Neural crest cell (in vitro differentiated cells): ENCODE data around the gene ARMS2. TPM values are rescaled to one million over a fixed set of nuclear protein-coding genes. Genes with fewer than 3 reads are reported as not detected.

Experiments
- DNase-seq: peaks from one replicate; pipeline ENCODE4 v3.0.0; 2021; ENCODE audit warnings: low read depth, mixed read lengths, low spot score
- H3K27ac Mint-ChIP-seq: one replicate; pipeline ENCODE4 v1.8.0; 2021; ENCODE audit warnings: mild to moderate bottlenecking, mixed read lengths; ENCODE audit not compliant: unreplicated experiment
- H3K27me3 Mint-ChIP-seq: 2 replicates; pipeline ENCODE4 v1.8.0; 2021; ENCODE audit warnings: low read depth, mild to moderate bottlenecking, mixed read lengths
- H3K36me3 Mint-ChIP-seq: 2 replicates; pipeline ENCODE4 v1.8.0; 2021; ENCODE audit warnings: low read depth, mild to moderate bottlenecking, mixed read lengths
- H3K4me1 Mint-ChIP-seq: 2 replicates; pipeline ENCODE4 v1.8.0; 2021; ENCODE audit warnings: mixed read lengths
- H3K4me3 Mint-ChIP-seq: one replicate; pipeline ENCODE4 v1.8.0; 2021; ENCODE audit warnings: mild to moderate bottlenecking, mixed read lengths
- H3K9me3 Mint-ChIP-seq: 2 replicates; pipeline ENCODE4 v1.8.0; 2021; ENCODE audit warnings: mixed read lengths
- CTCF ChIP-seq: fragments of 200-600 bp; sonication (generic); conservative IDR thresholded peaks from 2 replicates; pipeline ENCODE4 v1.5.0; 2021; ENCODE audit warnings: antibody characterized with exemption, mild to moderate bottlenecking
- total RNA-seq: library from RNA; stranded (reverse); gene quantifications from 2 replicates; pipeline ENCODE4 v1.2.1, GENCODE V29; 2021

ARMS2 gene
- total RNA-seq, 1 donor from 2014 or later = not detected

- TF ChIP-seq CTCF = no peak
- Mint-ChIP-seq H3K4me3 (no peak overlapping the region), H3K27ac (no peak overlapping the region), H3K4me1 (peaks cover 1% of the 10 kb centered on the region), H3K9me3 (peaks cover 3% of the 10 kb centered on the region), H3K36me3 (peaks cover 4% of the 10 kb centered on the region), H3K27me3 (no peaks in the 10 kb centered on the region)
- no peak for DNase-seq
Observed at GRCh38 chr10:122450353-122450990, 4.0 kb upstream of the ARMS2 start.

GRCh38 chr10:122454071-122454470 lies 382 bp upstream of the ARMS2 start:
- no peak for TF ChIP-seq CTCF
- DNase-seq = no peak
- peaks cover 11% of the 10 kb centered on the region for H3K4me1 Mint-ChIP-seq

GRCh38 chr10:122455376-122456079 lies 1.1 kb downstream of the ARMS2 start:
- H3K4me1 Mint-ChIP-seq = peaks cover 11% of the 10 kb centered on the region
- no peak for TF ChIP-seq CTCF
- DNase-seq = no peak
- H3K4me3 Mint-ChIP-seq = no peak overlapping the region
- no peaks in the 10 kb centered on the region for H3K36me3 Mint-ChIP-seq
- no peaks in the 10 kb centered on the region for H3K9me3 Mint-ChIP-seq
- no peak overlapping the region for H3K27ac Mint-ChIP-seq
- H3K27me3 Mint-ChIP-seq = peaks cover 23% of the 10 kb centered on the region

More at GRCh38 chr10:122454071-122454470, 382 bp upstream of the ARMS2 start:
- Mint-ChIP-seq H3K27me3 (peaks cover 9% of the 10 kb centered on the region), H3K27ac (no peak overlapping the region), H3K9me3 (no peaks in the 10 kb centered on the region), H3K4me3 (no peak overlapping the region), H3K36me3 (no peaks in the 10 kb centered on the region)

- Mint-ChIP-seq H3K9me3 (no peaks in the 10 kb centered on the region), H3K4me1 (peaks cover 18% of the 10 kb centered on the region), H3K27me3 (peaks cover 36% of the 10 kb centered on the region), H3K4me3 (peak overlapping the region; percentile 81), H3K27ac (no peak overlapping the region), H3K36me3 (no peaks in the 10 kb centered on the region)
- no peak for DNase-seq
- no peak for TF ChIP-seq CTCF
Observed at GRCh38 chr10:122457934-122458333, 3.5 kb downstream of the ARMS2 start.

- no peak for TF ChIP-seq CTCF
- no peak overlapping the region for H3K27ac Mint-ChIP-seq
- H3K27me3 Mint-ChIP-seq = peaks cover 44% of the 10 kb centered on the region
- H3K4me3 Mint-ChIP-seq = no peak overlapping the region
- no peak for DNase-seq
- H3K9me3 Mint-ChIP-seq = no peaks in the 10 kb centered on the region
- H3K36me3 Mint-ChIP-seq = no peaks in the 10 kb centered on the region
- peaks cover 20% of the 10 kb centered on the region for H3K4me1 Mint-ChIP-seq
Observed at GRCh38 chr10:122458693-122459092, 4.2 kb downstream of the ARMS2 start.
